C4-2B (cell line): ENCODE results near the gene SNAPC2.

Experiments
- H3K27ac ChIP-seq: fragments of 450-650 bp; 2 replicates; pipeline ENCODE4 v1.5.1; 2017
- ZFX ChIP-seq: fragments of 450-650 bp; IDR thresholded peaks from 2 replicates; pipeline ENCODE4 v1.6.1; 2017
- TF ChIP-seq, protein P1 (sequence below): fragments of 450-650 bp; conservative IDR thresholded peaks from 2 replicates; pipeline ENCODE4 v1.5.1; 2017; ENCODE audit warnings: mild to moderate bottlenecking

SNAPC2 gene

DNA sequence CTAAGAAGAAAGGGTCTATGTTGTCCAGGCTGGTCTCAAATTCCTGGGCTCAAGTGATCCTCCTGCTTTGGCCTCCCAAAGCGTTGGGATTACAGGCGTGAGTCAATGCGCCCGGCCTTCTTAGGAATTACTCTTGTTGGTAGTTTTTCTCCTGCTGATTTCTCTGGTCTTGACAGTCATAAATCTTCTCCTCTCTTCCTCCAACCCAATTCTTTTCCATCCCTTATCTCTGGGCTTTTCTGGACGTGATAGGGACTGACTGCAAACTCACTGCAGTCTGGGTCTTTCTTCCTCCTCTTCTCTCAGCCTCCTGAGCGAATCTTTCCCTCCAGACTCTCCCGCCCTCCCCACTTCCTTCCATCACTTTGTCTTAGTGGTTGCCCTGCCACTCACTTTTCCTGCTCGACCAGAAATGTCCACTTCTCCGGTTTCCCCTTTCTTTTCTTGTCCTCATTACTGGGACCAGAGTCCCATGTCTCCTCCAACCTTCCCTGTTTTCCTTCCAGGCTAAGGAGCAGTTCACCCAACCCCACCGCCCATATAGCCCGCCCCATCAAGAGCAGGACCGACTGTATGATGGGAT lies 45.2 kb downstream of the SNAPC2 start:
- TF ChIP-seq ZFX, result no peak
- TF ChIP-seq, protein P1, sequence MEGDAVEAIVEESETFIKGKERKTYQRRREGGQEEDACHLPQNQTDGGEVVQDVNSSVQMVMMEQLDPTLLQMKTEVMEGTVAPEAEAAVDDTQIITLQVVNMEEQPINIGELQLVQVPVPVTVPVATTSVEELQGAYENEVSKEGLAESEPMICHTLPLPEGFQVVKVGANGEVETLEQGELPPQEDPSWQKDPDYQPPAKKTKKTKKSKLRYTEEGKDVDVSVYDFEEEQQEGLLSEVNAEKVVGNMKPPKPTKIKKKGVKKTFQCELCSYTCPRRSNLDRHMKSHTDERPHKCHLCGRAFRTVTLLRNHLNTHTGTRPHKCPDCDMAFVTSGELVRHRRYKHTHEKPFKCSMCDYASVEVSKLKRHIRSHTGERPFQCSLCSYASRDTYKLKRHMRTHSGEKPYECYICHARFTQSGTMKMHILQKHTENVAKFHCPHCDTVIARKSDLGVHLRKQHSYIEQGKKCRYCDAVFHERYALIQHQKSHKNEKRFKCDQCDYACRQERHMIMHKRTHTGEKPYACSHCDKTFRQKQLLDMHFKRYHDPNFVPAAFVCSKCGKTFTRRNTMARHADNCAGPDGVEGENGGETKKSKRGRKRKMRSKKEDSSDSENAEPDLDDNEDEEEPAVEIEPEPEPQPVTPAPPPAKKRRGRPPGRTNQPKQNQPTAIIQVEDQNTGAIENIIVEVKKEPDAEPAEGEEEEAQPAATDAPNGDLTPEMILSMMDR, result no peak
- H3K27ac ChIP-seq, result peak overlapping the region; percentile 28

DNA sequence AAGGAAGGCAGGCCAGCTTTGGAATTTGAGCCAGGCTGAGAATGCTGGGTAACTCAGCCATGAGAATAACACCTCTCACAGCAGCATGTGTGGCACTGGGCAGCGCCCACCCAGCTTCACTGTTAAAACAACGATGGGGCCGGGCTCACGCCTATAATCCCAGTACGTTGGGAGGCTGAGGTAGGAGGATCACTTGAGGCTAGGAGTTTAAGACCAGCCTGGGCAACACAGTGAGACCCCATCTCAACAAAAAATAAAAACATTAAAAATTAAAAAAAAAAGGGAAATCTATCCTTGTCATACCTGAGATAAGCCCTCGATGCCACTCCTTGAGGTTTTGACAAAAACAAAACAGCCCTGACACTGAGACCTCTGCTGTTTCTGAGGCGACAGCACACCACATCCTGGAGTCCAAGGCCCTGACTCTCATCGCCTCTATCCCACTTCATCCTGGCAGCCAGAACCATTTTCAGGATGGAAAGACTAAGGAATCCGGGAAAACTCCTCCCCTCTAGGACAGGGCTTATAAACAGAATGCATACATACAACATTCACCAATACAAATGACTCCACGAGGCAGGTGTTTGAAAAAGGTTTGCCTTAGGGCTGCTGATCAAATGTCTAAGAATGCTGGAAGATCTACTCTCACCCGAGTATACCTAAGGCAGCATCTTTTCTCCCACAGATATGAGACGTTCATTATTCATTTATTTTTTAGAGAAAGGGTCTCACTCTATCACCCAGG lies 46.0 kb downstream of the SNAPC2 start:
- peak overlapping the region; percentile 28 for H3K27ac ChIP-seq
- no peak for TF ChIP-seq ZFX
- TF ChIP-seq, protein P1, result no peak

DNA sequence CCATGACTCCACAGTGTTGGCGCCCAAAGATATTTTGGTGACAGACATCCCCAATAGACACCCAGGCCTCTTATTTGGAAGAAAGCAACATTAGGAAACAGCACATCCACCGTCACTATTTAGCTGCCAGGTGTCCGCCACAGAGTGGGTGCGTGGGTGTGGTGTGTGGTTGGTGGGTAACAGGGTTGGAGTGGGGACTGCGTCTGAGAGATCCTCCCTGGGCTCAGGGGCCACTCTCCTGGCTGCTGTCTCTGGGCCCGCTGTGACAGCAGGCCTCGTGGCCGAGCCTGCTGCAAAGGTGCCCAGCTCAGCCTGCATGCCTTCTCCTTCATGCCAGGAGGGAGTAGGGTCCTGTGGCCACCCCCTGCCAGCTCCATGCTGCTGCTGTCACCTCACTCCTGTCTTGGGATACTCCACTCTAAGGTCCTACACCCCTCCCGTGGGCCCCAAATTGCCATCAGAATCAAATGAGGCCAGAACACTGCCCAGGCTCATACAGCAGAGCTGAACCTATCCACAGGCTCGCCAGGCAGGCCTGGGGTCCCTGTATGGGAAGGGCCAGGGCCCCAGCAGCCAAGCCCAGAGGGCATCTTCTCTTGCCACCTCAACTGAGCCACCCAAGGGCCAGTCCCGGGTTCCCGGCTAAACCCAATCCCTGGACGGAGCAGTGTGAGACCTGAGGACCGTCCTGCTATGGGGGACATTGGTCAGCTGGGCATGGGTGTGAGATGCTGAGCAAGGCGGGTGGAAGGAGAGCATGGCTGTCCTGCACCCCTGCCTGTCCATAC lies 48.1 kb downstream of the SNAPC2 start:
- no peak overlapping the region for H3K27ac ChIP-seq
- TF ChIP-seq, protein P1, result no peak
- TF ChIP-seq ZFX, result no peak

DNA sequence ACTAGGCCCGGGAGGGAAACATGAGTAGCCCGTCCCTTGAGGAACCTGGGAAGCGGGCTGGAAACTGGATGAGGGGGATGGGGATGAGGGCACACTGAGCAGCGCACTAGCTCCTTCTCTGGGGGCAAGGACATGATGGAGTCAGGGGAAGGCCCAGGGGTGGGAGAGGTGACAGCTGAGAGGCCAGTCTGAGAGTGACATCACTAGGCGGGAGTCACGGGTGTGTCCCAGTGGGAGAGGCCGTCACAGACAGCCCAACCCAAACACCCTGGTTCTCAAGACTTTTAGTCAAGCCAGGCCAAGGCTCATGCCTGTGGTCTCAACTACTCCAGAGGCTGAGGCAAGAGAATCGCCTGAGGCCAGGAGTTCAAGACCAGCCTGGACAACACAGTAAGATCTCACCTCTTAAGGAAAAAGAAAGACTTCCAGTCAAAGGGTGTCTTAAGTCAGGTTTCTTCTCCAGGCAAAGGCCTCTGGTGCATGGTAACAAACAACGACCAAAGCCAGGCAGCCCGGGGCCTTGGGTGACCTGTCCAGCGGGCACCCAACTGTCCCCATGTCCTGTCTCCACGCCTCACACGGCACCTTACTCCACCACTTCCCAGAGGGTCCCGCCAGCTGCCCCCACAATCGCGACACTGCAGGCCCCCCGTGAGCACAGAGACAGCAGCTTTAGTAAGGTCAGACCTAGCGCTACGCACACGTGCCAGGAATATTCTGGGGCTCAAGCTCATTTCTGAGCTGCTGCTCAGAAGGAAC lies 48.8 kb downstream of the SNAPC2 start:
- H3K27ac ChIP-seq, result no peak overlapping the region
- TF ChIP-seq ZFX, result no peak
- TF ChIP-seq, protein P1, result no peak

DNA sequence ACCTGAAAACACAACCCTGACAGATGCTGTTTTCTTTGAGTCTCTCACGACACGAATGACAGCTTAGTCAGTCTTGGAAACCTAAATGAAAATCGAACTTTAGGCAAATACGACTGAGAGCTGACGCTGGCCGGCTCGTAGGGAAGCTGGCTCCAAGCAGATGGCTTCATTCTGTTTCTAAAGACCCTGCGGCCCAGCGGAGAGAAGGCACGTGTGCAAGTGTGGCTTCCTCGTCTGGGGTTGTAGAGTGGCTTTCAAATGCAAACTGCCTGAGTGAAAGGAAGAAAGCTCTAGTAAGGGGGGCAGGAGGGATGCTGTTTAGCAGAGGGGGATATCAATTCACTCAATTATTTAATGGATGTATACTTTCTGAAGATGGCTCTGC lies 49.4 kb downstream of the SNAPC2 start:
- TF ChIP-seq ZFX, result no peak
- TF ChIP-seq, protein P1, result no peak
- no peak overlapping the region for H3K27ac ChIP-seq

DNA sequence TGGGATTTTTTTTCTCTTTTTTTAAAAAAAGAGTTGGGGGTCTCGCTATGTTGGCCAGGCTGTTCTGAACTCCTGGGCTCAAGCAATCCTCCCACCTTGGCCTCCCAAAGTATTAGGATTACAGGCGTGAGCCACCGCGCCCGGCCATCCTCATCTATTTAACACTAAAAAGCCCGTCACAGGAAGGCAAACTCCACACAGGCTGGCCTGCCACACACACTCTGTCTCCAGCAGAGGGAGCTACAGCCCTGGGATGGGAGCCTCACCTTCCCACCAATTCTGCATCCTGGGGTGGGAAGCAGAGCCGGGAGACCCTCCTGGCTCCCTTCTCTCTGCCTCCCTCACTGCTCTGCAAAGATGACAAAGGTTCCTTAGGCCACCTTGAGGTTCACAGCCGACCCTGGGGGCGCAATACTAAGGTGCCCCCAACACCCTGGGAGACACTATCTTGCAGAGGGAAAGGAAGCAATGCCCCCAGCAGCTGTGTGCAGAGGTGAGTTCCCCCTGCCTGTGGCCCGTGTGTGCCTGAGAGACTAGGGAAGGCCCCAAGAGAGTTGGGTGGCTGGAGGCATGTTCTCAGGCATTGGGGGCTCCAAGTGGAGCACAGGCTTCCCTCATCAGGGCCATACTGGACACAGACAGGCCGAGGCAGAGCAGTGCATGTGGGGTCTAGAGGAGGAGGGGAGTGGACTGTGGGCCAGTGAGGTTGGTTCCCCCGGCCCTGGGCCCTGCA lies 50.7 kb downstream of the SNAPC2 start:
- TF ChIP-seq ZFX, result no peak
- TF ChIP-seq, protein P1, result peak; percentile 90
- H3K27ac ChIP-seq, result no peak overlapping the region
